ENCODE data around the gene MYO9A. TPM values are rescaled to one million over a fixed set of nuclear protein-coding genes. Genes with fewer than 3 reads are reported as not detected.

Gene MYO9A
- total RNA-seq, 1 donor from 2014 or later = 38.5 TPM

- Mint-ChIP-seq H3K4me3 (no peak overlapping the region), H3K4me1 (peaks cover 7% of the 10 kb centered on the region), H3K27me3 (ENCODE audit: insufficient read depth, low read depth) (peaks cover 2% of the 10 kb centered on the region), H3K9me3 (no peaks in the 10 kb centered on the region), H3K36me3 (peaks cover 2% of the 10 kb centered on the region), H3K27ac (no peak overlapping the region)
- Histone ChIP-seq H3K36me3 (no peaks in the 10 kb centered on the region), H3K4me3 (no peak overlapping the region), H3F3A (ENCODE audit: low read depth) (no peaks in the 10 kb centered on the region), H2AFZ (replicated peaks) (no peak overlapping the region), H3K9ac (no peak overlapping the region), H3K27me3 (no peaks in the 10 kb centered on the region), H3K9me3 (ENCODE audit: low read depth) (no peaks in the 10 kb centered on the region), H3K4me1 (no peaks in the 10 kb centered on the region), H3K4me2 (no peak overlapping the region), H4K20me1 (ENCODE audit: low read depth) (no peaks in the 10 kb centered on the region), H3K27ac (no peak overlapping the region), H3K79me2 (ENCODE audit: low read depth) (peaks cover 9% of the 10 kb centered on the region)
- DNase-seq (ENCODE audit: low spot score) = no peak
- TF ChIP-seq CTCF (IDR thresholded peaks at IDR 0.05) = no peak
- no peak for TF ChIP-seq EZH2phosphoT487 (IDR thresholded peaks at IDR 0.05)
- TF ChIP-seq EZH2 (IDR thresholded peaks at IDR 0.05) = no peak
Observed at GRCh38 chr15:72068856-72069255, 49.1 kb downstream of the MYO9A start.

- H3K4me2 ChIP-seq = no peak overlapping the region
Observed at GRCh38 chr15:72065801-72066200, 52.1 kb downstream of the MYO9A start.

GRCh38 chr15:72063186-72063585 lies 54.8 kb downstream of the MYO9A start:
- H3K27me3 Mint-ChIP-seq (ENCODE audit: insufficient read depth, low read depth) = peaks cover 2% of the 10 kb centered on the region
- Histone ChIP-seq H3K27ac (no peak overlapping the region), H3K27me3 (no peaks in the 10 kb centered on the region), H3K9me3 (ENCODE audit: low read depth) (no peaks in the 10 kb centered on the region), H2AFZ (replicated peaks) (no peak overlapping the region), H3K79me2 (ENCODE audit: low read depth) (peaks cover 4% of the 10 kb centered on the region), H4K20me1 (ENCODE audit: low read depth) (no peaks in the 10 kb centered on the region), H3K36me3 (no peaks in the 10 kb centered on the region), H3F3A (ENCODE audit: low read depth) (no peaks in the 10 kb centered on the region), H3K9ac (no peak overlapping the region), H3K4me1 (peaks cover 16% of the 10 kb centered on the region), H3K4me2 (no peak overlapping the region), H3K4me3 (no peak overlapping the region)
- no peak overlapping the region for H3K4me3 Mint-ChIP-seq
- no peak for DNase-seq (ENCODE audit: low spot score)
- no peak overlapping the region for H3K27ac Mint-ChIP-seq
- TF ChIP-seq CTCF (IDR thresholded peaks at IDR 0.05) (no peak), EZH2 (IDR thresholded peaks at IDR 0.05) (no peak), EZH2phosphoT487 (IDR thresholded peaks at IDR 0.05) (no peak)
- H3K36me3 Mint-ChIP-seq = no peaks in the 10 kb centered on the region
- H3K9me3 Mint-ChIP-seq = peaks cover 7% of the 10 kb centered on the region
- no peaks in the 10 kb centered on the region for H3K4me1 Mint-ChIP-seq

More at GRCh38 chr15:72065801-72066200, 52.1 kb downstream of the MYO9A start:
- H3K36me3 Mint-ChIP-seq = peaks cover 2% of the 10 kb centered on the region
- peaks cover 2% of the 10 kb centered on the region for H3K27me3 Mint-ChIP-seq (ENCODE audit: insufficient read depth, low read depth)
- peaks cover 7% of the 10 kb centered on the region for H3K4me1 Mint-ChIP-seq
- H3K4me1 ChIP-seq = no peaks in the 10 kb centered on the region
- no peak overlapping the region for H3K4me3 ChIP-seq
- TF ChIP-seq EZH2phosphoT487 (IDR thresholded peaks at IDR 0.05) (no peak), CTCF (IDR thresholded peaks at IDR 0.05) (no peak), EZH2 (IDR thresholded peaks at IDR 0.05) (no peak)
- no peaks in the 10 kb centered on the region for H4K20me1 ChIP-seq (ENCODE audit: low read depth)
- H3K9ac ChIP-seq = no peak overlapping the region
- no peaks in the 10 kb centered on the region for H3F3A ChIP-seq (ENCODE audit: low read depth)
- no peak for DNase-seq (ENCODE audit: low spot score)
- H3K27ac Mint-ChIP-seq = no peak overlapping the region
- H3K27me3 ChIP-seq = no peaks in the 10 kb centered on the region
- H3K36me3 ChIP-seq = no peaks in the 10 kb centered on the region
- H3K79me2 ChIP-seq (ENCODE audit: low read depth) = peaks cover 7% of the 10 kb centered on the region
- H3K27ac ChIP-seq = no peak overlapping the region
- H3K9me3 ChIP-seq (ENCODE audit: low read depth) = no peaks in the 10 kb centered on the region
- H3K9me3 Mint-ChIP-seq = peaks cover 7% of the 10 kb centered on the region
- H3K4me3 Mint-ChIP-seq = no peak overlapping the region
- no peak overlapping the region for H2AFZ ChIP-seq (replicated peaks)

All from neural progenitor cell (in vitro differentiated cells).